Neural progenitor cell (in vitro differentiated cells): Measurements from ENCODE around the gene KCNJ14. TPM values are rescaled to one million over a fixed set of nuclear protein-coding genes. Genes with fewer than 3 reads are reported as not detected.

Experiments
- DNase-seq: peaks from one replicate; pipeline ENCODE4 v3.0.0-alpha.2; 2016; ENCODE audit warnings: low spot score
- H2AFZ ChIP-seq: fragments of 200-600 bp; sonication (generic); replicated peaks from 2 replicates; pipeline ENCODE4 v1.6.1; 2016; ENCODE audit warnings: antibody characterized with exemption
- H3F3A ChIP-seq: fragments of 200-600 bp; sonication (generic); 2 replicates; pipeline ENCODE4 v1.6.1; 2016; ENCODE audit warnings: antibody characterized with exemption, low read depth
- H3K27ac ChIP-seq: fragments of 200-600 bp; sonication (generic); 2 replicates; pipeline ENCODE4 v1.5.1; 2016; ENCODE audit warnings: mild to moderate bottlenecking
- H3K27me3 ChIP-seq: fragments of 200-600 bp; sonication (generic); 2 replicates; pipeline ENCODE4 v1.6.1; 2016; ENCODE audit warnings: mild to moderate bottlenecking, moderate library complexity
- H3K36me3 ChIP-seq: fragments of 200-600 bp; sonication (generic); 2 replicates; pipeline ENCODE4 v1.5.1; 2016
- H3K4me1 ChIP-seq: fragments of 200-600 bp; sonication (generic); 2 replicates; pipeline ENCODE4 v1.6.1; 2016; ENCODE audit warnings: mixed run types
- H3K4me2 ChIP-seq: fragments of 200-600 bp; sonication (generic); 2 replicates; pipeline ENCODE4 v1.6.1; 2016
- H3K4me3 ChIP-seq: fragments of 200-600 bp; sonication (generic); 2 replicates; pipeline ENCODE4 v1.5.1; 2016
- H3K79me2 ChIP-seq: fragments of 200-600 bp; sonication (generic); 2 replicates; pipeline ENCODE4 v1.6.1; 2016; ENCODE audit warnings: low read depth
- H3K9ac ChIP-seq: fragments of 200-600 bp; sonication (generic); 2 replicates; pipeline ENCODE4 v1.6.1; 2016
- H3K9me3 ChIP-seq: fragments of 200-600 bp; sonication (generic); 2 replicates; pipeline ENCODE4 v1.5.1; 2016; ENCODE audit warnings: low read depth
- H4K20me1 ChIP-seq: fragments of 200-600 bp; sonication (generic); 2 replicates; pipeline ENCODE4 v1.6.1; 2016; ENCODE audit warnings: low read depth
- H3K27ac Mint-ChIP-seq: 3 replicates; pipeline ENCODE4 v1.8.0; 2021; ENCODE audit warnings: mixed read lengths
- H3K27me3 Mint-ChIP-seq: 2 replicates; pipeline ENCODE4 v1.8.0; 2022; ENCODE audit warnings: low read depth, mild to moderate bottlenecking, inconsistent platforms, moderate library complexity, mixed read lengths; ENCODE audit not compliant: insufficient read depth
- H3K36me3 Mint-ChIP-seq: 3 replicates; pipeline ENCODE4 v1.8.0; 2021; ENCODE audit warnings: mixed read lengths
- H3K4me1 Mint-ChIP-seq: 3 replicates; pipeline ENCODE4 v1.8.0; 2021; ENCODE audit warnings: mixed read lengths
- H3K4me3 Mint-ChIP-seq: 3 replicates; pipeline ENCODE4 v1.8.0; 2021; ENCODE audit warnings: mild to moderate bottlenecking, moderate library complexity, mixed read lengths
- H3K9me3 Mint-ChIP-seq: 3 replicates; pipeline ENCODE4 v1.8.0; 2020; ENCODE audit warnings: mixed read lengths
- CTCF ChIP-seq: fragments of 200-600 bp; sonication (generic); IDR thresholded peaks from 2 replicates; pipeline ENCODE4 v1.5.1; 2017; ENCODE audit warnings: antibody characterized with exemption, mild to moderate bottlenecking
- EZH2 ChIP-seq: fragments of 200-600 bp; sonication (generic); IDR thresholded peaks from 2 replicates; pipeline ENCODE4 v1.6.1; 2017; ENCODE audit warnings: antibody characterized with exemption, mild to moderate bottlenecking, moderate library complexity
- EZH2phosphoT487 ChIP-seq: fragments of 200-600 bp; sonication (generic); IDR thresholded peaks from 2 replicates; pipeline ENCODE4 v1.6.1; 2017; ENCODE audit warnings: antibody characterized with exemption
- total RNA-seq: library from RNA; depleted of rRNA; stranded (reverse); fragments of >200 nt; gene quantifications from 2 replicates; pipeline ENCODE4 v1.2.3, GENCODE V29; 2015; ENCODE audit warnings: low replicate concordance

The KCNJ14 gene
- total RNA-seq, 1 donor from 2014 or later, result 0.69 TPM

GRCh38 chr19:48476176-48476575 lies 20.8 kb downstream of the KCNJ14 start:
- no peaks in the 10 kb centered on the region for H3K27me3 ChIP-seq
- H3K27ac ChIP-seq, result no peak overlapping the region
- DNase-seq, result no peak
- no peak overlapping the region for H3K4me3 ChIP-seq
- H3K9ac ChIP-seq, result no peak overlapping the region
- peaks cover 9% of the 10 kb centered on the region for H3K79me2 ChIP-seq
- TF ChIP-seq EZH2phosphoT487, result no peak
- no peak for TF ChIP-seq CTCF
- no peak for TF ChIP-seq EZH2
- Mint-ChIP-seq H3K9me3 (no peaks in the 10 kb centered on the region), H3K36me3 (peaks cover 38% of the 10 kb centered on the region), H3K27ac (no peak overlapping the region), H3K4me1 (peaks cover 10% of the 10 kb centered on the region), H3K4me3 (no peak overlapping the region), H3K27me3 (peaks cover 21% of the 10 kb centered on the region)
- H3K36me3 ChIP-seq, result peaks cover 4% of the 10 kb centered on the region
- no peak overlapping the region for H2AFZ ChIP-seq
- peaks cover 49% of the 10 kb centered on the region for H4K20me1 ChIP-seq
- no peaks in the 10 kb centered on the region for H3K4me1 ChIP-seq
- H3K9me3 ChIP-seq, result no peaks in the 10 kb centered on the region
- peaks cover 19% of the 10 kb centered on the region for H3F3A ChIP-seq
- no peak overlapping the region for H3K4me2 ChIP-seq

GRCh38 chr19:48477067-48477685 lies 21.8 kb downstream of the KCNJ14 start:
- H3K27me3 Mint-ChIP-seq, result peaks cover 18% of the 10 kb centered on the region
- Histone ChIP-seq H3K36me3 (no peaks in the 10 kb centered on the region), H3K79me2 (no peaks in the 10 kb centered on the region), H3F3A (peaks cover 26% of the 10 kb centered on the region), H2AFZ (no peak overlapping the region), H3K27me3 (no peaks in the 10 kb centered on the region), H3K9me3 (no peaks in the 10 kb centered on the region), H4K20me1 (peaks cover 39% of the 10 kb centered on the region), H3K4me1 (no peaks in the 10 kb centered on the region), H3K9ac (no peak overlapping the region), H3K4me2 (no peak overlapping the region), H3K4me3 (no peak overlapping the region), H3K27ac (no peak overlapping the region)
- TF ChIP-seq CTCF (no peak), EZH2phosphoT487 (no peak), EZH2 (no peak)
- no peak overlapping the region for H3K27ac Mint-ChIP-seq
- no peaks in the 10 kb centered on the region for H3K9me3 Mint-ChIP-seq
- H3K36me3 Mint-ChIP-seq, result peaks cover 35% of the 10 kb centered on the region
- DNase-seq, result no peak
- no peak overlapping the region for H3K4me3 Mint-ChIP-seq
- peaks cover 13% of the 10 kb centered on the region for H3K4me1 Mint-ChIP-seq

- Histone ChIP-seq H4K20me1 (peaks cover 33% of the 10 kb centered on the region), H3K79me2 (no peaks in the 10 kb centered on the region), H3K9me3 (no peaks in the 10 kb centered on the region), H2AFZ (no peak overlapping the region), H3F3A (peaks cover 30% of the 10 kb centered on the region), H3K4me1 (no peaks in the 10 kb centered on the region), H3K4me2 (no peak overlapping the region), H3K4me3 (no peak overlapping the region), H3K36me3 (no peaks in the 10 kb centered on the region), H3K9ac (no peak overlapping the region), H3K27ac (no peak overlapping the region), H3K27me3 (no peaks in the 10 kb centered on the region)
- no peak overlapping the region for H3K4me3 Mint-ChIP-seq
- no peaks in the 10 kb centered on the region for H3K9me3 Mint-ChIP-seq
- H3K27ac Mint-ChIP-seq, result no peak overlapping the region
- H3K27me3 Mint-ChIP-seq, result peaks cover 19% of the 10 kb centered on the region
- TF ChIP-seq CTCF, result no peak
- TF ChIP-seq EZH2, result no peak
- TF ChIP-seq EZH2phosphoT487, result no peak
- peaks cover 32% of the 10 kb centered on the region for H3K36me3 Mint-ChIP-seq
- H3K4me1 Mint-ChIP-seq, result peaks cover 15% of the 10 kb centered on the region
- no peak for DNase-seq
Measured at GRCh38 chr19:48477698-48478338, 22.4 kb downstream of the KCNJ14 start.
